Stimulated activated naive CD8-positive, alpha-beta T cell treated with anti-CD3 and anti-CD28 coated beads, Interleukin-15, Interleukin-2, amounts not matched to agents 100 U/mL and 50 U/mL, for 24 hours (primary cell): ENCODE measurements around the gene JARID2.

Experiments used
- ATAC-seq: fragments of 150-1000 bp; cut with Tn5 transposase; one replicate; pipeline ENCODE4 v1.10.0; 2021
- DNase-seq: peaks from one replicate; pipeline ENCODE4 v3.0.0; 2021

Gene JARID2

GRCh38 chr6:15421945-15422733 lies 176.3 kb downstream of the JARID2 start:
- DNase-seq (peak; percentile 50), ATAC-seq (peak; percentile 63)

GRCh38 chr6:15423286-15423993 lies 177.6 kb downstream of the JARID2 start:
- ATAC-seq: no peak
- no peak for DNase-seq

GRCh38 chr6:15425947-15426346 lies 180.1 kb downstream of the JARID2 start:
- ATAC-seq (no peak), DNase-seq (no peak)

GRCh38 chr6:15426395-15426794 lies 180.5 kb downstream of the JARID2 start:
- DNase-seq (no peak), ATAC-seq (no peak)

GRCh38 chr6:15426901-15427300 lies 181.0 kb downstream of the JARID2 start:
- ATAC-seq: no peak
- no peak for DNase-seq

GRCh38 chr6:15427331-15428070 lies 181.6 kb downstream of the JARID2 start:
- DNase-seq (no peak), ATAC-seq (no peak)

- ATAC-seq: no peak
- DNase-seq: no peak
Measured at GRCh38 chr6:15429141-15430110, 183.6 kb downstream of the JARID2 start.

- DNase-seq (no peak), ATAC-seq (no peak)
Measured at GRCh38 chr6:15430186-15430585, 184.3 kb downstream of the JARID2 start.

- DNase-seq: no peak
- ATAC-seq: no peak
Measured at GRCh38 chr6:15430931-15431405, 185.1 kb downstream of the JARID2 start.

GRCh38 chr6:15431762-15432483 lies 186.1 kb downstream of the JARID2 start:
- DNase-seq: no peak
- no peak for ATAC-seq

GRCh38 chr6:15433511-15433861 lies 187.6 kb downstream of the JARID2 start:
- no peak for ATAC-seq
- no peak for DNase-seq

- DNase-seq: no peak
- no peak for ATAC-seq
Measured at GRCh38 chr6:15434263-15434662, 188.4 kb downstream of the JARID2 start.

GRCh38 chr6:15434823-15435380 lies 189.0 kb downstream of the JARID2 start:
- ATAC-seq: peak; percentile 17
- DNase-seq: no peak

- ATAC-seq (no peak), DNase-seq (no peak)
Measured at GRCh38 chr6:15435468-15435867, 189.6 kb downstream of the JARID2 start.

- DNase-seq: no peak
- ATAC-seq: no peak
Measured at GRCh38 chr6:15436451-15436850, 190.6 kb downstream of the JARID2 start.

GRCh38 chr6:15437090-15437635 lies 191.3 kb downstream of the JARID2 start:
- ATAC-seq: no peak
- no peak for DNase-seq

GRCh38 chr6:15439410-15440025 lies 193.6 kb downstream of the JARID2 start:
- DNase-seq (no peak), ATAC-seq (no peak)

- ATAC-seq: no peak
- no peak for DNase-seq
Measured at GRCh38 chr6:15440040-15440439, 194.2 kb downstream of the JARID2 start.

GRCh38 chr6:15441215-15441868 lies 195.5 kb downstream of the JARID2 start:
- ATAC-seq (peak; percentile 30), DNase-seq (peak; percentile 36)
